A375 (cell line): ENCODE results near the gene COX4I1. TPM values are rescaled to one million over a fixed set of nuclear protein-coding genes. Genes with fewer than 3 reads are reported as not detected.

Experiments
- small RNA-seq: library from RNA; depleted of rRNA; stranded (forward); fragments of <200 nt; gene quantifications from one replicate; pipeline ENCODE3, GENCODE V24; 2014
- total RNA-seq: library from RNA; depleted of rRNA; stranded (reverse); fragments of >200 nt; shearing (Covaris generic); gene quantifications from 2 replicates; pipeline ENCODE4 v1.2.3, GENCODE V29; 2014; rRNA removed

Gene COX4I1
- total RNA-seq = 735 and 741 TPM in 2 replicates

DNA sequence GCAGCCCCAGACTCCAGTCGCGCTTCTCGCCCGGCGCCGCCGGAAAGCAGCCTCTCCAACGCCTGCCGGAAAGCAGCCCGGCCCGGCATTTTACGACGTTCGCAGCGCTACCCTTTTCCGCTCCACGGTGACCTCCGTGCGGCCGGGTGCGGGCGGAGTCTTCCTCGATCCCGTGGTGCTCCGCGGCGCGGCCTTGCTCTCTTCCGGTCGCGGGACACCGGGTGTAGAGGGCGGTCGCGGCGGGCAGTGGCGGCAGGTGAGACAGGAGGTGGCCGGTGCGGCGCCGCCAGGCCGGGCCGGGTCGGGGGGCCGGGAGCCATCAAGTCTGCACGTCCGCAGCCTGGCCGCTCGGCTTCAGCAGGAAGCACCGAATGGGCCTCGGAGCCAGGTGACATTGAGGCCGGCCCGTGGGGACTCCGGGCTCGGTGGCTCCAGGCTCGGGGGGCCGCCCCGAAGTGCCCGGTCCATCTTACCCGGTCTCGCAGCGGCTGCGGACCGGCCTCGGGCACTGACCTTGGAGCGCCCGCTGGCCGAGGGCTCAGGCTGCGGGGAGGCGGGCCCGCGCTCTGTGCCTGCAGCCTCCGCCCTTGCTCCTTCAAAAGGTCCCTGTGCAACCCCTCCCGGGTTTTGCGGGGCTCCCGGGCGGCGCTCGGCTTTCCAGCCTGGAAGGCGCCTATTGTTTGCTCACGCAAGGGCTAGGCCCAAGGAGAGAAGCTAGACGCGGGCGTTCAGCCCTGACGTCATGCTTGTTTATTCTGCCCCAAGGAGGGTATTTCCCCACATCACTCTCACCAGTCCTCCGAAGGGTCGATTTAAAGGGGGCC, at the start of gene COX4I1, which contains the start of gene EMC8:
COX4I1 (plus strand) TSS at position 199 of the 824 bp plus-strand sequence. CDS start 1,511 bp downstream, outside the sequence.
EMC8 (minus strand) TSS at position 48 of the 824 bp plus-strand sequence. CDS start 249 bp downstream, outside the sequence.

GRCh38 chr16:85750827-85751697, 48.4 kb upstream of the COX4I1 start, which contains the start of gene C16orf74:
Gene C16orf74, minus strand, starts transcription at chr16:85751096. Its CDS starts 15,879 bp downstream, at chr16:85735217.

Small RNAs within 50 kb of the gene (small RNA-seq; reads per million reads assigned to genes)
- gene RNU1-103P = not detected

Other genes starting within 250 kb of the COX4I1 start
- 14.6 and 18.6 TPM in 2 replicates for gene GSE1, start 186.4 kb upstream of the COX4I1 start, total RNA-seq
- 24.0 and 27.1 TPM in 2 replicates for gene GINS2, start 110.7 kb upstream of the COX4I1 start, total RNA-seq
- gene C16orf74, start 48.6 kb upstream of the COX4I1 start, total RNA-seq = 11.1 and 13.0 TPM in 2 replicates
- 35.8 and 62.0 TPM in 2 replicates for gene EMC8, start 151 bp upstream of the COX4I1 start, total RNA-seq
- gene IRF8, start 99.5 kb downstream of the COX4I1 start, total RNA-seq = 0.27 TPM in 1 of 2 replicates, not detected in the other